SK-N-SH (cell line): ENCODE results near the gene ZNF621. TPM values are rescaled to one million over a fixed set of nuclear protein-coding genes. Genes with fewer than 3 reads are reported as not detected.

Source experiments
- CTCF ChIA-PET: fragments of 300-600, 350-600 bp; formaldehyde crosslinking; extraction: SDS; loops from one replicate; lab custom pipeline; 2021; lab: Yijun Ruan, JAX
- POLR2A ChIA-PET: fragments of 350-600 bp; sonication (Branson Sonifier 250); formaldehyde crosslinking; extraction: SDS; loops from one replicate; lab custom pipeline; 2020; ENCODE audit warnings: antibody characterized with exemption, inconsistent platforms; lab: Yijun Ruan, JAX
- DNase-seq: peaks from one replicate; pipeline ENCODE4 v3.0.0; 2012
- H2AFZ ChIP-seq: fragments of 200-600 bp; sonication (generic); 2 replicates; pipeline ENCODE4 v1.8.1; 2016; ENCODE audit warnings: antibody characterized with exemption, mild to moderate bottlenecking, low read depth
- H3F3A ChIP-seq: fragments of 200-600 bp; sonication (generic); replicated peaks from 2 replicates; pipeline ENCODE3; 2016; ENCODE audit warnings: antibody characterized with exemption, mild to moderate bottlenecking; ENCODE audit not compliant: insufficient read depth
- H3K27ac ChIP-seq, 2 experiments: fragments of 200-500 bp in 1 of 2; fragments of 200-600 bp in 1 of 2; sonication (Bioruptor generic) in 1 of 2; sonication (generic), shearing (Covaris generic) in 1 of 2; 2 replicates each; pipeline versions ENCODE4 v1.5.1 to v1.6.1; 2014 to 2016; ENCODE audit warnings: low read depth in 2 of 2, inconsistent platforms in 1 of 2, low read length in 1 of 2, mild to moderate bottlenecking in 1 of 2, mixed read lengths in 1 of 2
- H3K27me3 ChIP-seq: fragments of 200-600 bp; sonication (generic), shearing (Covaris generic); 2 replicates; pipeline ENCODE4 v1.6.1; 2016; ENCODE audit warnings: mixed run types; ENCODE audit not compliant: insufficient read depth
- H3K36me3 ChIP-seq, 2 experiments: fragments of 200-500 bp in 1 of 2; fragments of 200-600 bp in 1 of 2; sonication (Bioruptor generic) in 1 of 2; sonication (generic) in 1 of 2; replicated peaks in 1 of 2; 2 replicates each; pipeline versions ENCODE3 to v1.5.1; 2014 to 2016; ENCODE audit warnings: low read length in 1 of 2, mild to moderate bottlenecking in 1 of 2; ENCODE audit not compliant: insufficient read depth in 2 of 2, control insufficient read depth in 1 of 2
- H3K4me1 ChIP-seq, 2 experiments: fragments of 200-500 bp in 1 of 2; fragments of 200-600 bp in 1 of 2; sonication (Bioruptor generic) in 1 of 2; sonication (generic), shearing (Covaris generic) in 1 of 2; 2 replicates each; pipeline versions ENCODE4 v1.5.1 to v1.6.1; 2014 to 2016; ENCODE audit warnings: low read depth in 1 of 2, low read length in 1 of 2, mixed run types in 1 of 2; ENCODE audit not compliant: insufficient read depth in 2 of 2, control insufficient read depth in 1 of 2
- H3K4me2 ChIP-seq: fragments of 200-600 bp; sonication (generic), shearing (Covaris generic); 2 replicates; pipeline ENCODE4 v1.6.1; 2017; ENCODE audit warnings: mixed run types
- H3K4me3 ChIP-seq, 2 experiments: fragments of 200-500 bp in 1 of 2; fragments of 200-600 bp in 1 of 2; sonication (Bioruptor generic) in 1 of 2; sonication (generic), shearing (Covaris generic) in 1 of 2; 2 replicates each; pipeline versions ENCODE4 v1.5.1 to v1.8.1; 2014 to 2016; ENCODE audit warnings: low read depth in 2 of 2, inconsistent platforms in 1 of 2, low read length in 1 of 2, mild to moderate bottlenecking in 1 of 2, mixed read lengths in 1 of 2, moderate library complexity in 1 of 2
- H3K79me2 ChIP-seq: fragments of 200-600 bp; sonication (generic); 2 replicates; pipeline ENCODE4 v1.8.1; 2017; ENCODE audit warnings: mild to moderate bottlenecking; ENCODE audit not compliant: insufficient read depth
- H3K9ac ChIP-seq: fragments of 200-600 bp; sonication (generic); 2 replicates; pipeline ENCODE4 v1.6.1; 2017; ENCODE audit warnings: mixed run types
- H3K9me2 ChIP-seq: fragments of 200-600 bp; sonication (generic); 2 replicates; pipeline ENCODE4 v1.6.1; 2017; ENCODE audit warnings: mixed run types
- H3K9me3 ChIP-seq: fragments of 200-600 bp; sonication (generic); 2 replicates; pipeline ENCODE4 v1.6.1; 2017; ENCODE audit warnings: mixed run types, mild to moderate bottlenecking, moderate library complexity
- H4K20me1 ChIP-seq: fragments of 200-600 bp; sonication (generic); 2 replicates; pipeline ENCODE4 v1.6.1; 2017; ENCODE audit warnings: mild to moderate bottlenecking, mixed run types; ENCODE audit not compliant: insufficient read depth
- CTCF ChIP-seq: fragments of 200-600 bp; sonication (generic); IDR thresholded peaks from 2 replicates; pipeline ENCODE4 v1.6.1; 2017; ENCODE audit warnings: antibody characterized with exemption, mild to moderate bottlenecking, moderate library complexity
- FOSL2 ChIP-seq: IDR thresholded peaks from 2 replicates; pipeline ENCODE4 v1.4.0; 2012; ENCODE audit warnings: low read depth, mild to moderate bottlenecking, moderate library complexity, borderline replicate concordance
- GABPA ChIP-seq: IDR thresholded peaks from 2 replicates; pipeline ENCODE4 v1.4.0; 2012; ENCODE audit warnings: low read depth, mild to moderate bottlenecking
- JUND ChIP-seq: IDR thresholded peaks from 2 replicates; pipeline ENCODE4 v1.4.0; 2012
- MAX ChIP-seq: IDR thresholded peaks from 2 replicates; pipeline ENCODE4 v1.4.0; 2012; ENCODE audit warnings: low read depth
- MEF2A ChIP-seq: IDR thresholded peaks from 2 replicates; pipeline ENCODE4 v1.4.0; 2012; ENCODE audit warnings: low read depth, borderline replicate concordance
- POLR2AphosphoS5 ChIP-seq: IDR thresholded peaks from 2 replicates; pipeline ENCODE4 v1.6.1; 2012; ENCODE audit warnings: low read depth, low read length
- RCOR1 ChIP-seq: fragments of 150-350 bp; IDR thresholded peaks from 2 replicates; pipeline ENCODE4 v1.6.1; 2017; ENCODE audit warnings: antibody characterized with exemption, low read length
- RXRA ChIP-seq: IDR thresholded peaks from 2 replicates; pipeline ENCODE4 v1.4.0; 2012; ENCODE audit warnings: low read depth, mild to moderate bottlenecking, borderline replicate concordance
- SMC3 ChIP-seq: IDR thresholded peaks from 2 replicates; pipeline ENCODE4 v1.6.1; 2012; ENCODE audit warnings: low read depth, low read length, improper control_type of control experiment
- ZBTB33 ChIP-seq: IDR thresholded peaks from 2 replicates; pipeline ENCODE4 v1.4.0; 2012; ENCODE audit warnings: low read depth, borderline replicate concordance
- WGBS: methylation state at CpG from one replicate; pipeline ENCODE4 v1.1.6; 2017; ENCODE audit warnings: low lambda C conversion rate; 5-methylcytosine and 5-hydroxymethylcytosine counted together
- polyA plus RNA-seq, 3 experiments: library from polyadenylated mRNA; depleted of rRNA; stranded (reverse); fragments of >200 nt; gene quantifications; 2 replicates each; pipeline ENCODE4 v1.2.3, GENCODE V29; 2012

Gene ZNF621
- polyA plus RNA-seq, 1 of the 3 experiments (the other 2 are of a cell fraction), result 10.3 TPM

DNA sequence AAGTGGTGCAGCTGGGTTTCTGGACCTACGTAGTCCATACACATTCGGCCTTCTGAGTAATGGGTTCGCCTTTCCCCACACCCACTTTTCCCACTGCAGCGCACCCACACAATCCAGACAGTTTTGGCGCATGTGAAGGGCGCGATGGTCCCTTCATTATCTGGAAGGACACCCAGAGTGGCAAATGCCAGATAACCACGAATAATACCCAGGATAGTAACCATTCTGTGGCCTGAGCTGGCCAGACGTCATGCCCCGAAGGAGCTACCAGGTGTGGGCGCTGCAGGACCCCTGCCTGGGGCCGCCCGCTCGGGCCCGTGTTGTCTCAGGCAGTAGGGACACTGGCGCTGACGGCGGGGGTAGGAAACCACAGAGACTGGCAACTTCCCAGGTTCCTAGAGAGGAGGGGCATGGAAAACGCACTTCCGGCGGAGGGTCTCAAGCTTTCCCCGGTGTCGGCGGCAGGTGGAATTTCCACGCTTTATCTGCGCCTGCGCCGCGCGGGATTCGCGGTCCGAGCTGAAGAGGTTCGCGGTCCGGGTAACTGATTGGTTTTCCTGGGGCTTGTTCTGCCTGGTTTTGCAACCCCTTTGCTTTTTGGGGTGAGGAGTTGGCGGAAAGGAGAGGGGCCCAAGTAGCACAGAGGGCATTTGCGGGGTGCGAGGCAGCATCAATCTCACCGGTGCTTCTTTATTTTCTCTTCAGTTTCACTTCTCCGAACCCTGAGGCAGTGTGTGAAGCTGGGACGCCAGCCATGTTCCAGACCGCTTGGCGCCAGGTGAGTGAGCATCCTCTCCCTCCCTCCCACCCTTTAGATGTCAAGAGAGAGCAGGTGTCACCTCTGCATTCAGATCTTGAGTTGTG, 18.9 kb upstream of the ZNF621 start, which contains the start of gene ZNF620 (continued):
- TF ChIP-seq CTCF, result peak; percentile 47
- TF ChIP-seq MEF2A, result no peak
- no peak for TF ChIP-seq JUND
- TF ChIP-seq POLR2AphosphoS5, result peak; percentile 63; the same call in 1 of the 2 replicates

DNA sequence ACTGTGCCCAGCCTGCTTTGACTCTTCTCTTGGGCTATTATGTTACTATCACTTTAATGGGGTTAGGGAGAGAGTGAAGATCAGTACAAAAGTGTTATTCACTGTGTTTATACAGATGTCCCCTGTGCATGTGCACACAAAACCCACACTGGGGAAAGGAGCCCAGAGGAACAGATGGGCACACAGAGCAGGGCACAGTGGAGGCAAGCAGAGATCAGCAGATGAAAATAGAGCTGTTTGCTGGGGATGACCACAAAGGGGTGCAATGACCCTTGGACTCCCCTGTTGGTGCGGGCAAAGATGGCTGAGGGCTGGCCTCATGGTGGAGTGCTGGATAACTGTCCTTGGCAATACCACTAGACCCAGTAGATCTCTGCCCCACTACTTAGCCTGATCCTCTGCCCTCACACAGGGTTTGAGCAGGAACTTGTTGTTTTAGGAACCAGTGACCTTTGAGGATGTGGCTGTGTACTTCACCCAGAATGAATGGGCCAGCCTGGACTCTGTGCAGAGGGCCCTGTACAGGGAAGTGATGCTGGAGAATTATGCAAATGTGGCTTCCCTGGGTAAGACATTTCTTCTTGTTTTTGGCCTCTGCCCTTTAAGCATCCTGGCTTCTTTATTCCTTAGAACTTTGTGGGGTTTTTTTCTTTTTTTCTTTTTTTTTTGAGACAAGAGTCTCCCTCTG, 13.6 kb upstream of the ZNF621 start:
- Histone ChIP-seq H2AFZ (no peak overlapping the region), H3K27me3 (no peaks in the 10 kb centered on the region), H3K27ac (no peak overlapping the region), H4K20me1 (no peaks in the 10 kb centered on the region), H3K9me2 (no peaks in the 10 kb centered on the region), H3K79me2 (no peaks in the 10 kb centered on the region), H3K9ac (no peak overlapping the region), H3K4me1 (peaks cover 0 to 5% of the 10 kb centered on the region in 2 experiments; a peak in 2 of 4 replicates), H3F3A (no peaks in the 10 kb centered on the region), H3K4me3 (no peak overlapping the region), H3K4me2 (no peak overlapping the region), H3K9me3 (no peaks in the 10 kb centered on the region), H3K36me3 (peaks cover 0 to 17% of the 10 kb centered on the region in 2 experiments)
- POLR2A ChIA-PET, result no interaction called here
- WGBS, result 100% methylated on average over 1 of the region's 1 CpG
- no peak for DNase-seq
- no peak for TF ChIP-seq RXRA
- no peak for TF ChIP-seq MEF2A
- TF ChIP-seq MAX, result no peak
- no peak for TF ChIP-seq SMC3
- TF ChIP-seq GABPA, result no peak
- TF ChIP-seq CTCF, result no peak
- TF ChIP-seq ZBTB33, result no peak
- no peak for TF ChIP-seq RCOR1
- no peak for TF ChIP-seq FOSL2
- no peak for TF ChIP-seq POLR2AphosphoS5
- CTCF ChIA-PET, result no interaction called here
